Measurements from ENCODE around the gene MAP7D3. TPM values are rescaled to one million over a fixed set of nuclear protein-coding genes. Genes with fewer than 3 reads are reported as not detected.

The MAP7D3 gene
- total and polyA plus RNA-seq, 10 of the 15 experiments (the other 5 are each of a cell fraction or from before 2014, with no cell fraction given) = 9.1 to 24.0 (median 11.0) TPM

GRCh38 chrX:136198010-136198409 is 53.2 kb downstream of the MAP7D3 start:
- DNase-seq (ENCODE audit: low read depth, low spot score) = no peak
- no peaks in the 10 kb centered on the region for H3K4me1 ChIP-seq (ENCODE audit: control insufficient read depth, insufficient read depth, low read length)
- no peaks in the 10 kb centered on the region for H4K20me1 ChIP-seq (ENCODE audit: control insufficient read depth, insufficient read depth)
- POLR2A ChIA-PET = interaction anchor here (0.7 kb wide), 1 partner anchor 385 kb away, joined by 3 read pairs; no protein-coding TSS in a partner anchor
- SMC1A ChIA-PET (ENCODE audit: uncharacterized antibody, unreplicated experiment) = interaction anchor here (0.9 kb wide), 1 partner anchor 139 kb away, joined by 3 read pairs; no protein-coding TSS in a partner anchor
- no peak for FAIRE-seq
- H3K4me2 ChIP-seq (ENCODE audit: control insufficient read depth, insufficient read depth) = no peak overlapping the region
- H3K9ac ChIP-seq (ENCODE audit: control insufficient read depth, insufficient read depth, low read length) = no peak overlapping the region
- intact Hi-C loops (cut with micrococcal nuclease; ENCODE audit: unreplicated experiment) (no loop called here), in situ Hi-C loops (cut with MboI) (no loop called here)
- no peaks in the 10 kb centered on the region for H3K36me3 ChIP-seq (ENCODE audit: control insufficient read depth in 2 of 2, insufficient read depth in 2 of 2, low read length in 1 of 2)
- H3K27me3 ChIP-seq (replicated peaks in 1 of 2; ENCODE audit: control insufficient read depth in 2 of 2, insufficient read depth in 2 of 2, low read length in 1 of 2) = no peaks in the 10 kb centered on the region; a peak in 2 of 4 replicates
- H3K27ac ChIP-seq (ENCODE audit: control insufficient read depth, insufficient read depth) = no peak overlapping the region
- TF ChIP-seq SIN3A (IDR thresholded peaks at IDR 0.05; ENCODE audit: low read depth, low read length) = no peak
- no peak for TF ChIP-seq MLLT1 (IDR thresholded peaks at IDR 0.05)
- TF ChIP-seq NFYA (IDR thresholded peaks at IDR 0.05; ENCODE audit: borderline replicate concordance, low read depth, low read length) = no peak
- TF ChIP-seq, protein P1, sequence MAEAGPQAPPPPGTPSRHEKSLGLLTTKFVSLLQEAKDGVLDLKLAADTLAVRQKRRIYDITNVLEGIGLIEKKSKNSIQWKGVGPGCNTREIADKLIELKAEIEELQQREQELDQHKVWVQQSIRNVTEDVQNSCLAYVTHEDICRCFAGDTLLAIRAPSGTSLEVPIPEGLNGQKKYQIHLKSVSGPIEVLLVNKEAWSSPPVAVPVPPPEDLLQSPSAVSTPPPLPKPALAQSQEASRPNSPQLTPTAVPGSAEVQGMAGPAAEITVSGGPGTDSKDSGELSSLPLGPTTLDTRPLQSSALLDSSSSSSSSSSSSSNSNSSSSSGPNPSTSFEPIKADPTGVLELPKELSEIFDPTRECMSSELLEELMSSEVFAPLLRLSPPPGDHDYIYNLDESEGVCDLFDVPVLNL (IDR thresholded peaks at IDR 0.05; ENCODE audit: low read depth, low read length) = no peak
- TF ChIP-seq MEF2B (IDR thresholded peaks at IDR 0.05; ENCODE audit: partially characterized antibody, poor library complexity, severe bottlenecking) = no peak
- TF ChIP-seq ETV6 (conservative IDR thresholded peaks at IDR 0.05 in 1 of 2, IDR thresholded peaks at IDR 0.05 in 1 of 2; ENCODE audit: borderline replicate concordance in 1 of 2, low read depth in 1 of 2) = no peak
- CTCF ChIA-PET = no interaction called here
- H3K79me2 ChIP-seq (ENCODE audit: control insufficient read depth, insufficient read depth, low read length) = no peaks in the 10 kb centered on the region
- no peaks in the 10 kb centered on the region for H3K9me3 ChIP-seq (replicated peaks; ENCODE audit: control insufficient read depth, insufficient read depth, low read length)
- ATAC-seq = no peak
- no peak overlapping the region for H2AFZ ChIP-seq (ENCODE audit: control insufficient read depth, low read depth, low read length)
- no peak overlapping the region for H3K4me3 ChIP-seq
- RAD21 ChIA-PET (ENCODE audit: unreplicated experiment) = no interaction called here
- BruUV-seq (replicated peaks) = no TSS peak

Measured in GM12878 (cell line).